Urinary bladder (tissue), 4 donors: ENCODE measurements around the gene NEK10. TPM values are rescaled to one million over a fixed set of nuclear protein-coding genes. Genes with fewer than 3 reads are reported as not detected.
A peak's percentile ranks its signal among the peaks of the same experiment; 100 is the strongest.

Source experiments
- DNase-seq: peaks from one replicate; pipeline ENCODE4 v3.0.0-alpha.2; 2015; ENCODE audit errors: extremely low spot score
- H3K27ac ChIP-seq: one replicate; pipeline ENCODE4 v1.5.1; 2013; ENCODE audit warnings: low read depth, mild to moderate bottlenecking, moderate library complexity
- H3K36me3 ChIP-seq: one replicate; pipeline ENCODE4 v1.6.1; 2013; ENCODE audit warnings: mild to moderate bottlenecking, moderate library complexity; ENCODE audit not compliant: insufficient read depth
- H3K4me1 ChIP-seq: one replicate; pipeline ENCODE4 v1.6.1; 2013; ENCODE audit warnings: mild to moderate bottlenecking, moderate library complexity; ENCODE audit not compliant: insufficient read depth
- H3K4me3 ChIP-seq: one replicate; pipeline ENCODE4 v1.5.1; 2013; ENCODE audit warnings: low read depth, low read length
- WGBS: extraction: QIAGEN DNeasy Blood & Tissue Kit; methylation state at CpG from one replicate; pipeline ENCODE4 v1.1.7; 2013; 5-methylcytosine and 5-hydroxymethylcytosine counted together
- polyA plus RNA-seq: library from polyadenylated mRNA; stranded (reverse); fragments of 200-250 nt; gene quantifications from one replicate; pipeline ENCODE4 v1.2.3, GENCODE V29; 2013
- total RNA-seq: library from RNA; depleted of rRNA; stranded (reverse); fragments of >200 nt; gene quantifications from one replicate; pipeline ENCODE4 v1.2.3, GENCODE V29; 2014
- donor health status: healthy with polysubstance abuse.
- donor health status: healthy.

NEK10 gene
- total and polyA plus RNA-seq, 2 donors = 2.0 to 7.5 TPM

- Histone ChIP-seq H3K4me1 (no peaks in the 10 kb centered on the region), H3K4me3 (no peak overlapping the region), H3K27ac (no peak overlapping the region), H3K36me3 (no peaks in the 10 kb centered on the region)
- no peak for DNase-seq
Observed at GRCh38 chr3:27220166-27220565, 149.0 kb downstream of the NEK10 start.

GRCh38 chr3:27219127-27219845 lies 149.9 kb downstream of the NEK10 start:
- no peak for DNase-seq
- 81% methylated on average over 1 of the region's 1 CpG for WGBS
- no peak overlapping the region for H3K4me3 ChIP-seq
- peak overlapping the region; percentile 2 for H3K27ac ChIP-seq
- no peaks in the 10 kb centered on the region for H3K4me1 ChIP-seq
- H3K36me3 ChIP-seq = no peaks in the 10 kb centered on the region

DNA sequence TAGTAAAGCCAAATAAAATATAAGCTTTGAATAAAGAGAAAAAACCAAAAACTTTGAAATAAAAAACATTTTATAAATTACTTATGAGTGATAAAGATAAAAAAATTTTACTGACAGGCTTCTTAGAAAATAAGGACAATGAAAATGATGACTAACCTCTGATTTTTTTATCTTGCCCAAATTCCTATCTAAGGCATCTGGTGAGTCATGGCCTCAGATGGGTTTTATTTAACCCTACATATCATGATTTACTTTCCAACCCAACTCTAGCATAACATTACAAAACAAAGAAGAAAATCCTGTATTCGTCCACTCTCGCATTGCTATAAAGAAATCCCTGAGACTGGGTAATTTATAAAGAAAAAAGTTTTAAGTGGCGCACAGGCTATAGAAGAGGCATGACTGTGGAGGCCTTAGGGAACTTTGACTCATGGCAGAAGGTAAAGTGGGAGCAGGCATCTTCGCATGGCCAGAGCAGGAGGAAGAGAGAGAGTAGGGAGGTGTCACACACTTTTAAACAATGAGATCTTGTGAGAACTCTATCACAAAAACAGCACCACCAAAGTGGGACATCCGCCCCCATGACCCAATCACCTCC lies 152.1 kb downstream of the NEK10 start:
- H3K4me1 ChIP-seq = no peaks in the 10 kb centered on the region
- H3K36me3 ChIP-seq = no peaks in the 10 kb centered on the region
- H3K4me3 ChIP-seq = no peak overlapping the region
- 94% methylated on average over 5 of the region's 5 CpGs for WGBS
- H3K27ac ChIP-seq = no peak overlapping the region
- DNase-seq = no peak

- no peaks in the 10 kb centered on the region for H3K36me3 ChIP-seq
- H3K27ac ChIP-seq = no peak overlapping the region
- WGBS = 80% methylated on average over 2 of the region's 2 CpGs
Observed at GRCh38 chr3:27216295-27216855, 152.8 kb downstream of the NEK10 start.

DNA sequence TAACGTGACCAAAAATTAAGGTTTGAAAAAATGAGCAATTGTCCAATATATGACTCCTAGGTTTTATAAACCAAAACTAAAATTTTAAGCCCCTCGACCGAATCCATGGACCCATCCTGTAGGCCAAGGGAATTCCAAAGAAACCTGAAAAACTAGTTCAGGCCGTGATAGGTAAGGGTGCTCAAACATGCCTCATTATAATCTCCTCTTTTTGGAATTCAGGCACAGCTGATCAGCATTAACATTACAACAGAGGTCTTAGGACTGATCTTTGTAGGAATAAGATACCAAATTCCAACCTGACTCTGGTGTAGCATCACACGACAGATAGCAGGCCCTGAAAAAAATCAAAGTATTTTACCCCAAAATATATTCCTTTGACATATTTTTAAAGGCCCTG lies 155.7 kb downstream of the NEK10 start:
- no peak for DNase-seq
- H3K36me3 ChIP-seq = no peaks in the 10 kb centered on the region
- 88% methylated on average over 5 of the region's 5 CpGs for WGBS
- H3K4me1 ChIP-seq = no peaks in the 10 kb centered on the region
- H3K27ac ChIP-seq = no peak overlapping the region
- H3K4me3 ChIP-seq = no peak overlapping the region

More at GRCh38 chr3:27216295-27216855, 152.8 kb downstream of the NEK10 start:
- DNase-seq = no peak
- Histone ChIP-seq H3K4me3 (no peak overlapping the region), H3K4me1 (no peaks in the 10 kb centered on the region)

DNA sequence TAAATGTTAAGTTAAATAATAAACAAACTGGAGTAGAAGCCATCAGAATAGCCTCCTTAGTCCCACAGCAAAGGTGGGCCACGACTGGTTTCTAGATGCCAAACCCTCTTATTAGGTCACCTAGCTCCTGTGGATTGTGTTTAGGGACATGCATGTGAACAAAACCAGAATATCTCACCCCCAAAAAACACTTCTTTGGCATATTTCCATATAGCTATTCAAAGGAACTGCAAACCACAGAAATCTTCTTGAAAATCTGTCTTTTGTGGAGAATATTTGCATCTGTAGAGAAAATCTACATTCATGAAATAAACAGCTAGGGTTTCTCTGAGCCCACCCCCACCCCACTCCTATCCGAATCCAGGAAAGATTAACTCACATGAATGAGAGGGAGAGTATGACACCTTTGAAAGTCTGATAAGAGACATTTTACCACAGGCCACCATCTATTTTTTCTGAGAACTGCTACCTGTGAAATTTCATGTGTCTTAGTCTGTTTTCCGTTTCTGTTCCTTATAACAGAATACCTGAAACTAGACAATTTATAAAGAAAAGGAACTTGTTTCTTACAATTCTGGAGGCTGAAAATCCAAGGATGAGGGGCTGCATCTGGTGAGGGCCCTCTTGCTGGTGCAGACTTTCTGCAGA lies 159.4 kb downstream of the NEK10 start:
- Histone ChIP-seq H3K36me3 (no peaks in the 10 kb centered on the region), H3K4me3 (no peak overlapping the region), H3K27ac (no peak overlapping the region), H3K4me1 (no peaks in the 10 kb centered on the region)
- no peak for DNase-seq
- 57% methylated on average over 3 of the region's 3 CpGs for WGBS

- WGBS = 61% methylated on average over 2 of the region's 2 CpGs
- H3K4me3 ChIP-seq = no peak overlapping the region
- H3K4me1 ChIP-seq = no peaks in the 10 kb centered on the region
- H3K36me3 ChIP-seq = no peaks in the 10 kb centered on the region
- DNase-seq = no peak
- H3K27ac ChIP-seq = no peak overlapping the region
Observed at GRCh38 chr3:27208961-27209616, 160.1 kb downstream of the NEK10 start.

DNA sequence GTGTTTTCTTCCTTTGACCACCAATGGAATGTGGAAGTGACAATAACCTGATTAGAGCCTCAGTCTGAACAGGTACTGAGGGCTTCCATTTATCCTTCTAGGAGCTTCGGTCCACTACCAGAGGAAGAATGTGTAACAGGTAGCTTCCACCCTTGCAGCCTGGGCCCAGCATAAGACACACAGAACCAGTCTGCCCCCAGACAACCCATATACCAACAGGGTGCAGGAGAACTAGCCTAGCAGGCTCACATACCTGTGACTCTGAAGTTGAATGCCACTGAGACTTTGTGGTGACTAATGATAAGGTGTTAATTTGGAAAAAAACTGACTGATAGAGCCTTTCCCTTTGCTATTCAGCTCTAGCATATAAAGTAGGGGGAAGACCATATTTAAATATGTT lies 166.2 kb downstream of the NEK10 start:
- H3K4me1 ChIP-seq = no peaks in the 10 kb centered on the region
- no peak for DNase-seq
- H3K27ac ChIP-seq = no peak overlapping the region
- H3K4me3 ChIP-seq = no peak overlapping the region
- WGBS = 90% methylated on average over 1 of the region's 1 CpG
- H3K36me3 ChIP-seq = no peaks in the 10 kb centered on the region

GRCh38 chr3:27201492-27201891 lies 167.7 kb downstream of the NEK10 start:
- Histone ChIP-seq H3K36me3 (no peaks in the 10 kb centered on the region), H3K4me1 (no peaks in the 10 kb centered on the region), H3K27ac (no peak overlapping the region), H3K4me3 (no peak overlapping the region)
- 88% methylated on average over 5 of the region's 5 CpGs for WGBS
- DNase-seq = no peak

- no peaks in the 10 kb centered on the region for H3K36me3 ChIP-seq
- no peak for DNase-seq
- H3K4me1 ChIP-seq = no peaks in the 10 kb centered on the region
- no peak overlapping the region for H3K4me3 ChIP-seq
- WGBS = 62% methylated on average over 2 of the region's 2 CpGs
- no peak overlapping the region for H3K27ac ChIP-seq
Observed at GRCh38 chr3:27200721-27201489, 168.3 kb downstream of the NEK10 start.

DNA sequence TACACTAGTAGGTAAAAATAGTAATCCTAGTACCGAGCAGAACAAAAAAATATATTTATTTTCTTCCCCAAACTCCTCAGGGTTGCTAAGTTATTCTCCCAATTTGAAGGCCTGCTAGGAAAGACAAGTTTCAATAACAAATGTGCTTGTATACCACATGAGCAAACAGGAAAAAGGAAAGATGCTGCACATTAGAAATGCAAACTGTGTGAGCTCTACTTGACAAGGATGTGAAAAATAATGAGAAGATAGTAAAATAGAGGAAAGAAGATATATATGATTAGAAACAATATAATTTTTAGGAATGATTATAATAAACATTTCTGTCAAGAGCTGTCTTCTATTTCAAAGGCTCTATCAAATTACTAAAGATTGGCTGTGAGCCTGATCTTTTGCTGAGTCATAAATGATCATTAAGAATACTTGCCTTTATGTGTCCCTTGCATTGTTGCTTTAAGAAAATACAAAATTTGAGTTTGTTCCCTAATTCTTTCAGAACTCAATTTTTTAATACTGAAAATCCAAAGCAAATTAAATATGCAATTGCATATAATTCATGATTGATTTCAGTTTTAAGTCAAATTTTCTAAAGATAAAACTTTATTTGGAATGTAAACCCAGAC lies 174.2 kb downstream of the NEK10 start:
- 11% methylated on average over 1 of the region's 1 CpG for WGBS

GRCh38 chr3:27193056-27193455 lies 176.1 kb downstream of the NEK10 start:
- WGBS = 81% methylated on average over 2 of the region's 2 CpGs
- no peak overlapping the region for H3K4me3 ChIP-seq
- no peak for DNase-seq
- H3K27ac ChIP-seq = no peak overlapping the region
- no peaks in the 10 kb centered on the region for H3K36me3 ChIP-seq
- no peaks in the 10 kb centered on the region for H3K4me1 ChIP-seq

More for the DNA sequence above, 174.2 kb downstream of the NEK10 start:
- H3K36me3 ChIP-seq = no peaks in the 10 kb centered on the region
- no peaks in the 10 kb centered on the region for H3K4me1 ChIP-seq
- H3K27ac ChIP-seq = no peak overlapping the region
- no peak for DNase-seq
- H3K4me3 ChIP-seq = no peak overlapping the region

DNA sequence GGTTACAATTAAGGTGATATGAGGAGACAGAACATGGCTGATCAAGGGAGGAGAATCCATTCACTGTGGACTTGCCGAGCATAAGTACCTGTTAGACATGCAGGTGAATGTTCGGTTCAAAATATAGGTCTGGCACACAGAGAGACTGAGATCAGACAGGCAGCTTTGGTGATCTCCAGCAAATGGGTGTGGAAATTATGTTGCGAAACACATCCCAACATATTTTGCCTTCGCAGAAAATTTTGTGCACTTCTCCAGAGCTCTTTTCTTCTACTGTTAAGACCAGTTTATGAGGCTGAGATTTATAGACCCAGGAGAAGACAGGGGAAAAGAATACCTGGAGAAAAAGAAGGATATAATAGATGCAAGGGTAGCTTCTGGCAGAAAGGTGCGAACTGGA lies 183.2 kb downstream of the NEK10 start:
- WGBS = 93% methylated on average over 5 of the region's 5 CpGs
- Histone ChIP-seq H3K4me3 (no peak overlapping the region), H3K27ac (no peak overlapping the region), H3K4me1 (no peaks in the 10 kb centered on the region), H3K36me3 (no peaks in the 10 kb centered on the region)
- DNase-seq = no peak
